ENCODE measurements around the gene CLCN6.

The CLCN6 gene

GRCh38 chr1:11856698-11857097, 50.7 kb downstream of the CLCN6 start:
- DNase-seq: no peak

GRCh38 chr1:11857164-11857851, 51.3 kb downstream of the CLCN6 start:
- DNase-seq: no peak

GRCh38 chr1:11858158-11858557, 52.2 kb downstream of the CLCN6 start:
- DNase-seq: no peak

GRCh38 chr1:11858613-11858967, 52.6 kb downstream of the CLCN6 start, which contains the start of gene NPPB:
Gene NPPB, minus strand, starts transcription at chr1:11858945. Its CDS starts 112 bp downstream, at chr1:11858833.
- no peak for DNase-seq

- no peak for DNase-seq
Observed at GRCh38 chr1:11858968-11859871, 53.2 kb downstream of the CLCN6 start.

- DNase-seq: no peak
Observed at GRCh38 chr1:11860083-11860482, 54.1 kb downstream of the CLCN6 start.

- DNase-seq: no peak
Observed at GRCh38 chr1:11860587-11860986, 54.6 kb downstream of the CLCN6 start.

GRCh38 chr1:11862890-11863289, 56.9 kb downstream of the CLCN6 start:
- no peak for DNase-seq

- DNase-seq: no peak
Observed at GRCh38 chr1:11868331-11868980, 62.5 kb downstream of the CLCN6 start.

- no peak for DNase-seq
Observed at GRCh38 chr1:11869104-11869503, 63.1 kb downstream of the CLCN6 start.

GRCh38 chr1:11869650-11870207, 63.7 kb downstream of the CLCN6 start:
- no peak for DNase-seq

GRCh38 chr1:11872545-11872944, 66.6 kb downstream of the CLCN6 start:
- no peak for DNase-seq

- no peak for DNase-seq
Observed at GRCh38 chr1:11873395-11874257, 67.6 kb downstream of the CLCN6 start.

- no peak for DNase-seq
Observed at GRCh38 chr1:11874258-11874562, 68.2 kb downstream of the CLCN6 start.

GRCh38 chr1:11874624-11875023, 68.6 kb downstream of the CLCN6 start:
- DNase-seq: no peak

GRCh38 chr1:11875094-11875493, 69.1 kb downstream of the CLCN6 start:
- DNase-seq: no peak

GRCh38 chr1:11877074-11877473, 71.1 kb downstream of the CLCN6 start:
- DNase-seq: no peak

- DNase-seq: no peak
Observed at GRCh38 chr1:11878081-11878890, 72.3 kb downstream of the CLCN6 start.

- no peak for DNase-seq
Observed at GRCh38 chr1:11878891-11879190, 72.8 kb downstream of the CLCN6 start.

- no peak for DNase-seq
Observed at GRCh38 chr1:11879311-11880180, 73.6 kb downstream of the CLCN6 start.

GRCh38 chr1:11880181-11880575, 74.2 kb downstream of the CLCN6 start:
- no peak for DNase-seq
